Omental fat pad (tissue), 4 donors: Measurements from ENCODE around the gene CBARP. TPM values are rescaled to one million over a fixed set of nuclear protein-coding genes. Genes with fewer than 3 reads are reported as not detected.

Experiments used
- ATAC-seq: fragments of 150-250 bp; one replicate; pipeline ENCODE4 v1.9.1; 2016; ENCODE audit warnings: mild to moderate bottlenecking, moderate library complexity; ENCODE audit not compliant: low FRiP score
- DNase-seq: peaks from one replicate; pipeline ENCODE4 v3.0.0-alpha.2; 2019; ENCODE audit warnings: low spot score
- CTCF ChIP-seq, 3 donors: fragments of 450-650 bp; IDR thresholded peaks; one replicate each; pipeline ENCODE4 v1.5.1; 2016 to 2017; ENCODE audit warnings: antibody characterized with exemption in 3 of 3, mild to moderate bottlenecking in 3 of 3, moderate library complexity in 2 of 3
- total RNA-seq, 4 donors: library from RNA; depleted of rRNA; stranded (reverse); fragments of >200 nt; gene quantifications; one replicate each; pipeline ENCODE4 v1.1.0, GENCODE V29; 2016

The CBARP gene
- total RNA-seq, 4 donors from 2014 or later, result 0.63 to 19.6 (median 2.2) TPM; not detected in 1

GRCh38 chr19:1266916-1267476 is 29.2 kb upstream of the CBARP start:
- ATAC-seq (no peak), DNase-seq (no peak)
- peak in 2 of 3 donors; percentile 79 to 99 for TF ChIP-seq CTCF (IDR thresholded peaks at IDR 0.05)

GRCh38 chr19:1266129-1266915 is 28.5 kb upstream of the CBARP start:
- ATAC-seq (peak; percentile 10), DNase-seq (no peak)
- no peak for TF ChIP-seq CTCF (IDR thresholded peaks at IDR 0.05)

GRCh38 chr19:1265615-1266128 is 27.9 kb upstream of the CBARP start:
- TF ChIP-seq CTCF (IDR thresholded peaks at IDR 0.05), result no peak
- peak; percentile 9 for ATAC-seq
- DNase-seq, result no peak

- ATAC-seq (peak; percentile 5), DNase-seq (no peak)
- no peak for TF ChIP-seq CTCF (IDR thresholded peaks at IDR 0.05)
Observed at GRCh38 chr19:1264801-1265614, 27.2 kb upstream of the CBARP start.

- no peak for DNase-seq
- no peak for ATAC-seq
- TF ChIP-seq CTCF (IDR thresholded peaks at IDR 0.05), result no peak
Observed at GRCh38 chr19:1263188-1263587, 25.4 kb upstream of the CBARP start.

DNA sequence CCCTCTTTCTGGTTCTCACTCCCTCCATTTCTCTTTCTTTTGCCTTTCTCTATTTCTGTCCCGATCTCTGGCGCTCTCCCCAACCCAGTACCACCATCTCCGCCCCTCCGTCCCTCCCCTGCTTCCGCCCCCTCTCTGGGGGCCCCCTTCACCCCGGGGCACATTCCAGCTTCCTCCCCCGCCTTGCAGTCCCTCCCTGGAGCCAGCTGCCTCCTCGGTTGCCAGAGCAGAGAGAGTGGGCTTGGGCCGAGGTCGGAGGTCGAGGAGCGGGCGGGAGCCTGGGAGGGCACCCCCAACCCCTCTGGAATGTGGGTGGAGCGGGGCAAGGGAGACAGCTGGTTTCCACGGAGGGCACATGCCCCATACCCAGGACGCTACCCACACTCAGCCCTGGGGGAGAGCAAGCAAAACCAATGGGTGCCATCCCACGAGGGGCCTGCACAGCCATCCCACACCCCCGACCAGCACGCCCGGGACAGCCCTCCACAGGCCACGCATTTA is 24.9 kb upstream of the CBARP start:
- ATAC-seq (no peak), DNase-seq (no peak)
- no peak for TF ChIP-seq CTCF (IDR thresholded peaks at IDR 0.05)
